ENCODE measurements around the gene CNNM2.

- TF ChIP-seq, protein P1, sequence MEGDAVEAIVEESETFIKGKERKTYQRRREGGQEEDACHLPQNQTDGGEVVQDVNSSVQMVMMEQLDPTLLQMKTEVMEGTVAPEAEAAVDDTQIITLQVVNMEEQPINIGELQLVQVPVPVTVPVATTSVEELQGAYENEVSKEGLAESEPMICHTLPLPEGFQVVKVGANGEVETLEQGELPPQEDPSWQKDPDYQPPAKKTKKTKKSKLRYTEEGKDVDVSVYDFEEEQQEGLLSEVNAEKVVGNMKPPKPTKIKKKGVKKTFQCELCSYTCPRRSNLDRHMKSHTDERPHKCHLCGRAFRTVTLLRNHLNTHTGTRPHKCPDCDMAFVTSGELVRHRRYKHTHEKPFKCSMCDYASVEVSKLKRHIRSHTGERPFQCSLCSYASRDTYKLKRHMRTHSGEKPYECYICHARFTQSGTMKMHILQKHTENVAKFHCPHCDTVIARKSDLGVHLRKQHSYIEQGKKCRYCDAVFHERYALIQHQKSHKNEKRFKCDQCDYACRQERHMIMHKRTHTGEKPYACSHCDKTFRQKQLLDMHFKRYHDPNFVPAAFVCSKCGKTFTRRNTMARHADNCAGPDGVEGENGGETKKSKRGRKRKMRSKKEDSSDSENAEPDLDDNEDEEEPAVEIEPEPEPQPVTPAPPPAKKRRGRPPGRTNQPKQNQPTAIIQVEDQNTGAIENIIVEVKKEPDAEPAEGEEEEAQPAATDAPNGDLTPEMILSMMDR (IDR thresholded peaks at IDR 0.05): no peak
- no peak for TF ChIP-seq POLR2A (IDR thresholded peaks at IDR 0.05)
Observed at GRCh38 chr10:103078676-103079075, 160.6 kb downstream of the CNNM2 start.

Data from body of pancreas (tissue), 4 donors.